Cardiac muscle cell (in vitro differentiated cells and primary cell): ENCODE measurements around the gene PRSS48. TPM values are rescaled to one million over a fixed set of nuclear protein-coding genes. Genes with fewer than 3 reads are reported as not detected.
"Not testable (repeated sequence)": the region's sequence is repeated elsewhere in the genome, so short reads cannot be mapped to it uniquely, and the experiment has no call there.

Experiments
- DNase-seq, 2 donors: peaks; one replicate each; pipeline versions ENCODE4 v3.0.0 to v3.0.0-alpha.2; 2010 to 2017; ENCODE audit warnings: low read depth in 1 of 2, low spot score in 1 of 2
- H3K27ac ChIP-seq: fragments of 200-600 bp; sonication (generic); 2 replicates; pipeline ENCODE4 v1.5.1; 2016
- H3K27me3 ChIP-seq: fragments of 200-600 bp; sonication (generic); 2 replicates; pipeline ENCODE4 v1.6.0; 2016; ENCODE audit warnings: control low read depth
- H3K36me3 ChIP-seq: fragments of 200-600 bp; sonication (generic); 2 replicates; pipeline ENCODE4 v1.5.1; 2016; ENCODE audit warnings: control low read depth
- H3K4me1 ChIP-seq: fragments of 200-600 bp; sonication (generic); 2 replicates; pipeline ENCODE4 v1.8.1; 2017; ENCODE audit warnings: low read depth, mild to moderate bottlenecking, mixed run types
- H3K4me3 ChIP-seq: fragments of 200-600 bp; sonication (generic); 2 replicates; pipeline ENCODE4 v1.5.1; 2016; ENCODE audit warnings: mild to moderate bottlenecking
- H3K9me3 ChIP-seq: fragments of 200-600 bp; sonication (generic); 2 replicates; pipeline ENCODE4 v1.5.1; 2017; ENCODE audit warnings: low read depth, mild to moderate bottlenecking, control low read depth
- CTCF ChIP-seq: IDR thresholded peaks from 2 replicates; pipeline ENCODE4 v1.5.1; 2012; ENCODE audit warnings: low read depth, mild to moderate bottlenecking, low read length
- polyA plus RNA-seq: library from polyadenylated mRNA; unstranded; fragments of >200 nt; fragmentation: Nextera tagmentation; extraction: Ambion mirVana; gene quantifications from 2 replicates; pipeline ENCODE4 v1.2.1, GENCODE V29; 2016
- total RNA-seq: library from RNA; depleted of rRNA; stranded (reverse); fragments of >200 nt; gene quantifications from 2 replicates; pipeline ENCODE4 v1.2.3, GENCODE V29; 2016

The PRSS48 gene
- total and polyA plus RNA-seq, 2 experiments from 2014 or later: not detected

DNA sequence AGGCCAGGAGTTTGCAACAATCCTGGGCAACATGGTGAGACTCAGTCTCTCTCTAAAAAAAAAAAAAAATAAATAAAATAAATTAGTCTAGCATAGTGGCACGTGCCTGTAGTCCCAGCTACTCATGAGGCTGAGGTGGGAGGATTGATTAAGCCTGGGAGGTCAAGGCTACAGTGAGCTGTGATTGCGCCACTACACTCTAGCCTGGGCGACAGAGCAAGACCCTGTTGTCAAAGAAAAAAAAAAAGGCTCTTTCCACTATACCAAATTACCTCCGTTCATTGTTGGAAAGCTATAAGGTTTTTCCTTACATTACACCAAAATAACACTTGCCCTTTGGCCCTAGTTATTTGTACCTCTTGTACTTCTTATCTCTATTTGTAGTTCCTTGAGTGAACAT, 9.9 kb upstream of the PRSS48 start:
- no peak for DNase-seq
- peaks cover 3% of the 10 kb centered on the region for H3K4me1 ChIP-seq
- H3K36me3 ChIP-seq: no peaks in the 10 kb centered on the region
- H3K4me3 ChIP-seq: no peak overlapping the region
- no peaks in the 10 kb centered on the region for H3K27me3 ChIP-seq
- no peaks in the 10 kb centered on the region for H3K9me3 ChIP-seq
- no peak overlapping the region for H3K27ac ChIP-seq
- TF ChIP-seq CTCF: no peak

- no peaks in the 10 kb centered on the region for H3K27me3 ChIP-seq
- no peak overlapping the region for H3K27ac ChIP-seq
- H3K4me1 ChIP-seq: peaks cover 3% of the 10 kb centered on the region
- no peak for TF ChIP-seq CTCF
- no peak for DNase-seq
- no peaks in the 10 kb centered on the region for H3K36me3 ChIP-seq
- no peak overlapping the region for H3K4me3 ChIP-seq
- H3K9me3 ChIP-seq: no peaks in the 10 kb centered on the region
These were observed 9.0 kb upstream of the PRSS48 start for GRCh38 chr4:151267822-151268535.

DNA sequence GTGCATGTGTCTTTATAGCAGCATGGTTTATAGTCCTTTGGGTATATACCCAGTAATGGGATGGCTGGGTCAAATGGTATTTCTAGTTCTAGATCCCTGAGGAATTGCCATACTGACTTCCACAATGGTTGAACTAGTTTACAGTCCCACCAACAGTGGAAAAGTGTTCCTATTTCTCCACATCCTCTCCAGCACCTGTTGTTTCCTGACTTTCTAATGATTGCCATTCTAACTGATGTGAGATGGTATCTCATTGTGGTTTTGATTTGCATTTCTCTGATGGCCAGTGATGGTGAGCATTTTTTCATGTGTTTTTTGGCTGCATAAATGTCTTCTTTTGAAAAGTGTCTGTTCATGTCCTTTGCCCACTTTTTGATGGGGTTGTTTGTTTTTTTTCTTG, 8.1 kb upstream of the PRSS48 start:
- not testable (repeated sequence) for H3K27ac ChIP-seq, H3K27me3 ChIP-seq, H3K4me1 ChIP-seq, H3K4me3 ChIP-seq, DNase-seq, H3K9me3 ChIP-seq, H3K36me3 ChIP-seq

GRCh38 chr4:151284534-151285245, 7.7 kb downstream of the PRSS48 start:
- no peak for DNase-seq
- no peaks in the 10 kb centered on the region for H3K4me1 ChIP-seq
- TF ChIP-seq CTCF: no peak
- H3K9me3 ChIP-seq: no peaks in the 10 kb centered on the region
- no peaks in the 10 kb centered on the region for H3K27me3 ChIP-seq
- no peak overlapping the region for H3K4me3 ChIP-seq
- no peak overlapping the region for H3K27ac ChIP-seq
- no peaks in the 10 kb centered on the region for H3K36me3 ChIP-seq

DNA sequence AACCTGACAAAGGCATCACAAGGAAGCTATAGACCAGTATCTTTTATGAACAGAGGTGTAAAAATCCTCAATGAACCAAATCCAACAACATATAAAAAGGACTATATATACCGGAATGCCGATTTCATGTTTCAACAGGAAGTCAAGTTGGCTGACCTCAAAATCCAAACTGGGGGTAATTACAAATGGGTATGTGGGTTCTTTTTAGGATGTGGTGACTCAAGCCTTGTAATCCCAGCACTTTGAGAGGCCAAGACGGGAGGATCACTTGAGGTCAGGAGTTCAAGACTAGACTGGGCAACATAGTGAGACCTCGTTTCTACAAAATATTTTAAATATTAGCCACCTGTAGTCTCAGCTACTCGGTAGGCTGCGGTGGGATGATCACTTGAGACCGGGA, 10.4 kb downstream of the PRSS48 start:
- Histone ChIP-seq H3K4me3 (no peak overlapping the region), H3K4me1 (no peaks in the 10 kb centered on the region), H3K27me3 (no peaks in the 10 kb centered on the region), H3K36me3 (no peaks in the 10 kb centered on the region), H3K27ac (no peak overlapping the region), H3K9me3 (no peaks in the 10 kb centered on the region)
- no peak for DNase-seq
- no peak for TF ChIP-seq CTCF

- H3K27me3 ChIP-seq: no peaks in the 10 kb centered on the region
- TF ChIP-seq CTCF: no peak
- H3K27ac ChIP-seq: no peak overlapping the region
- H3K4me1 ChIP-seq: peaks cover 5% of the 10 kb centered on the region
- DNase-seq: no peak
- H3K9me3 ChIP-seq: no peaks in the 10 kb centered on the region
- no peaks in the 10 kb centered on the region for H3K36me3 ChIP-seq
- H3K4me3 ChIP-seq: no peak overlapping the region
These were observed 14.5 kb downstream of the PRSS48 start for GRCh38 chr4:151291485-151291884.
